Peyer's patch (tissue), 4 donors: ENCODE data around the gene LARP1B.
A peak's percentile ranks its signal among the peaks of the same experiment; 100 is the strongest.

Source experiments
- POLR2A ChIP-seq, 2 donors: fragments of 450-650 bp; IDR thresholded peaks; one replicate each; pipeline ENCODE4 v1.5.1; 2017; ENCODE audit warnings: antibody characterized with exemption in 2 of 2, mild to moderate bottlenecking in 2 of 2, moderate library complexity in 2 of 2
- TF ChIP-seq, protein P1 (sequence below), 6 experiments: fragments of 450-650 bp in 4 of 6; fragments of 200-600 bp in 2 of 6; sonication (generic) in 1 of 6; IDR thresholded peaks; one replicate each; pipeline ENCODE4 v1.5.1; 2017 to 2019; ENCODE audit warnings: antibody characterized with exemption in 6 of 6, mild to moderate bottlenecking in 3 of 6, moderate library complexity in 1 of 6

GRCh38 chr4:128220286-128221235, 159.4 kb downstream of the LARP1B start:
- TF ChIP-seq, protein P1, sequence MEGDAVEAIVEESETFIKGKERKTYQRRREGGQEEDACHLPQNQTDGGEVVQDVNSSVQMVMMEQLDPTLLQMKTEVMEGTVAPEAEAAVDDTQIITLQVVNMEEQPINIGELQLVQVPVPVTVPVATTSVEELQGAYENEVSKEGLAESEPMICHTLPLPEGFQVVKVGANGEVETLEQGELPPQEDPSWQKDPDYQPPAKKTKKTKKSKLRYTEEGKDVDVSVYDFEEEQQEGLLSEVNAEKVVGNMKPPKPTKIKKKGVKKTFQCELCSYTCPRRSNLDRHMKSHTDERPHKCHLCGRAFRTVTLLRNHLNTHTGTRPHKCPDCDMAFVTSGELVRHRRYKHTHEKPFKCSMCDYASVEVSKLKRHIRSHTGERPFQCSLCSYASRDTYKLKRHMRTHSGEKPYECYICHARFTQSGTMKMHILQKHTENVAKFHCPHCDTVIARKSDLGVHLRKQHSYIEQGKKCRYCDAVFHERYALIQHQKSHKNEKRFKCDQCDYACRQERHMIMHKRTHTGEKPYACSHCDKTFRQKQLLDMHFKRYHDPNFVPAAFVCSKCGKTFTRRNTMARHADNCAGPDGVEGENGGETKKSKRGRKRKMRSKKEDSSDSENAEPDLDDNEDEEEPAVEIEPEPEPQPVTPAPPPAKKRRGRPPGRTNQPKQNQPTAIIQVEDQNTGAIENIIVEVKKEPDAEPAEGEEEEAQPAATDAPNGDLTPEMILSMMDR (IDR thresholded peaks at IDR 0.05) = peak in 4 of 6 experiments; percentile 22 to 43 (median 32)
- TF ChIP-seq POLR2A (IDR thresholded peaks at IDR 0.05) = no peak
